Limb (tissue), 2 donors: ENCODE data around the gene ACTL7A.
"Not testable (repeated sequence)": the region's sequence is repeated elsewhere in the genome, so short reads cannot be mapped to it uniquely, and the experiment has no call there.

ENCODE experiments used
- DNase-seq, 2 donors: peaks; one replicate each; pipeline ENCODE4 v3.0.0-alpha.2; 2016; ENCODE audit errors: extremely low spot score in 2 of 2

Gene ACTL7A, protein sequence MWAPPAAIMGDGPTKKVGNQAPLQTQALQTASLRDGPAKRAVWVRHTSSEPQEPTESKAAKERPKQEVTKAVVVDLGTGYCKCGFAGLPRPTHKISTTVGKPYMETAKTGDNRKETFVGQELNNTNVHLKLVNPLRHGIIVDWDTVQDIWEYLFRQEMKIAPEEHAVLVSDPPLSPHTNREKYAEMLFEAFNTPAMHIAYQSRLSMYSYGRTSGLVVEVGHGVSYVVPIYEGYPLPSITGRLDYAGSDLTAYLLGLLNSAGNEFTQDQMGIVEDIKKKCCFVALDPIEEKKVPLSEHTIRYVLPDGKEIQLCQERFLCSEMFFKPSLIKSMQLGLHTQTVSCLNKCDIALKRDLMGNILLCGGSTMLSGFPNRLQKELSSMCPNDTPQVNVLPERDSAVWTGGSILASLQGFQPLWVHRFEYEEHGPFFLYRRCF

DNA sequence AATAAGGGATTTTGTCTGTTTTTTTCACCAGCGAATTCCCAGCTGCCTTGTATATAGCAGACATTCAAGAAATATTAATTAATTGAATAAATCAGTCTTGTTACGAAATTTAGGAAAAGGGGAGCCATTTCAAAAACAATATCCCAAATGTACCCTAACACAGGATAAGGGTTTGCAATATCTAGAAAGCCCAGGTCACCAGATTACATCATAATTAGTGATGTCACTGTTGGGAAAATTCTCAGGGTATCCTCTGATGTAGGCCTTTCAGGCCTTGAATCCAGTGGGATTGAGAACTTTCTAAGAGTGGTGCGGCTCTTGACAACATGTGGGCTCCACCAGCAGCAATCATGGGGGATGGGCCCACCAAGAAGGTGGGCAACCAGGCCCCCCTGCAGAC lies at the start of gene ACTL7A:
Gene ACTL7A (plus strand): TSS at position 270 of the 400 bp plus-strand sequence. CDS start 57 bp downstream, at position 327.
- no peak for DNase-seq

DNA sequence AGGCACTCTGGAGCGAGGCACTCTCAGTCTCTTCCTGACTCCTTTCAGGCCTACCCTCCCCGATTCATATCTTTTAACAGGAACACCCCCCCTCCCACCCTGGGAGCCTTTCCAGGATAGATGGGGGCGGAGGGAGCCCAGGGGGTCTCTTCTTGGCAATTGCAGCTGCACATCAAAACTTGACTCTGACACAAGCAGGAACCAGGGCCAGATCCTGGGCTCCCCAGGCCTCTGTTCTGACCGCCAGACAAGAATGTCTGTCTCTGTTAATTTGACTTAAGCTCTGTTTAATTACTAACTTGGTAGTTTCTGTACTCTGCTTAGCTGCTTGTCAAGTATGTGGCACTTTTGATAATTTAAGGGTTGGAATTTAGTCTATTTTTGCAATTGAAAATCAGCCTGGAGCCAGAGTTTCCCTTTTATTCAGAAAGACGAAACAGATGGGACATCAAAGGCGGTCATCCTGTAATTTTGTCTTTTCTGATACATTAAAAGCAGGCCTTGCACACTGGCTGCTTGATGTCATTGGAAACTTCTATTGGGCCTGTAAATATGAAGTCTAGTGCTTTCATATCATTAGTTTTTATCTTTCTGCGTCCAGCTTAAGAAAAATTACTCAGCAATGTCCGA lies 49.6 kb upstream of the ACTL7A start:
- peak; percentile 16 to 63 for DNase-seq

DNA sequence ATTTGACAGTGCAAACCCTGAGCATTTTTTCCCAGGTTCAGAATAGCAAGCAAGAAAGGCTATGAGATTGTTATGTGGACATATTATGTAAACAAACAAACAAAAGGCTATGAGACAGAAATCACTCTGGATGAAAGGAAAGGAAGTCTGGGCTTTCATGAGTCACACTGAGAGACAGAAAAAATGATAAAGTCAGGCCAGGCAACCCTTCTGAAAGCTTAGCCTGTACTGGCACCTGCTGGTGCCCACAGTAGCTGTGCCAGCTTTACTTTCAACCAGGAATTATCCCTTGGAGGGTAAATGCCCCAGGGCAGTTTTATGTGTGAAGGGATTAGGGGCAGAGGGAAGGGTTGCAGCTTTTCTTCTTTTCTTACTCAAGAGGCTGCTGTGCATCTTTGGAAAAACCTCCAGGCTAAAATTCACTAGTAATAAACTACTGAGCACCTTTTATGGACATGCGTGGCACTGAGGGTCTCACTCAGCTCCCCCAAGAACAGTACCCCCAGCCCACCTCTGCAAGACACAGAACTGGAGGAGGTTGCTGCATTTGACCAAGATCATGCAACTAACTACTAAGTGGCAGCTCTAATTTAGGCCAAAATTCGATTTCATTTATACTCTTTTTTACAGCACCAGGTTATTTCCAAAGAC lies 48.0 kb upstream of the ACTL7A start:
- DNase-seq, result no peak

DNA sequence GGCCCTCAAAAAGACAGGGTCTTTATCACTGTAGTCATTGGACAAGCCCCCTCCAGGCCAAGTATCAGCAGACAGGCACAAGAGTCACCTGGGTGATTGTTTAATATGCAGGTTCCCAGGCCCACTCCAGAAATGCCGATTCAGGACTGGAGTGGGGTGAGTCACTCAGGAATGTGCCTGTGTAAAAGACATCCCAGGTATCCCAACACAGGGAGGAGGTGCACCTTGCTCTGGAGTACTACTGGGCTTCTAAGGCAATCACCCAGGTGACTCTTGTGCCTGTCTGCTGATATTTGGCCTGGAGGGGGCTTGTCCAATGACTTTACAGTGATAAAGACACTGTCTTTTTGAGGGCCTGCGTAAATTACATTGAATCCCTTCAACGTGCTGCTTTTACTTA lies 46.9 kb upstream of the ACTL7A start:
- no peak for DNase-seq

DNA sequence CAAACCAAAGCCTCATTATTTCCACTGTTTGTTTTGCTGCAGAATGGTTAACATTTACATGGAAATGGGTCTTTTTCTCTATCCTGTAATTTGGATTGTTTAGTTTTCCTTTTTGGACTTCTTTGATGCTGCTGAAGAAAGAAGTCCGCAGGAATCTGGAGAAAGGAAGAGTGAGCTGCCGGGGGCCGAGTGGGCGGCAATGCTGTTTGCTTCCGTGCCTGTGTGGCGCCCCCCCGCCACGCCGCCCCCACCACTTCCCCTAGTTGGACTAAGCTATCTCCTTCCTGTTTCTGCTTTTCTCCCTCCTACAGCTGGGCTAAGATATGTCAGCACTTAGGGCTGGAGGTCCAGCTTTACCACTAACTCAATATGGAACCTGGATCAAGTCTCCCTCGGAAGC lies 46.0 kb upstream of the ACTL7A start:
- DNase-seq, result no peak

DNA sequence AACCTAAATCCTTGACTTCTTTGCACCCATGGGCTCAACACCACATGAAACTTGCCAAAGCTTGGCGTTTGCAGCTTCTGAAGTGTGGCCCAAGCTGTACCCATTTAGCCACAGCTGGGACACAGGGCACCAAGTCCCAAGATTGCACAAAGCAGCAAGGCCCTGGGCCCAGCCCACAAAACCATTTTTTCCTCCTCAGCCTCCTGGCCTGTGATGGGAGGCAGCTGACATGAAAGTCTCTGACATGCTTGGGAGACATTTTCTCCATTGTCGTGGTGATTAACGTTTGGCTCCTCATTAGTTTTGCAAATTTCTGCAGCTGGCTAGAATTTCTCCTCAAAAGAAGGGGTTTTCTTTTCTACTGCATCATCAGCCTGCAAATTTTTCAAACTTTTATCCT lies 38.2 kb upstream of the ACTL7A start:
- no peak for DNase-seq

DNA sequence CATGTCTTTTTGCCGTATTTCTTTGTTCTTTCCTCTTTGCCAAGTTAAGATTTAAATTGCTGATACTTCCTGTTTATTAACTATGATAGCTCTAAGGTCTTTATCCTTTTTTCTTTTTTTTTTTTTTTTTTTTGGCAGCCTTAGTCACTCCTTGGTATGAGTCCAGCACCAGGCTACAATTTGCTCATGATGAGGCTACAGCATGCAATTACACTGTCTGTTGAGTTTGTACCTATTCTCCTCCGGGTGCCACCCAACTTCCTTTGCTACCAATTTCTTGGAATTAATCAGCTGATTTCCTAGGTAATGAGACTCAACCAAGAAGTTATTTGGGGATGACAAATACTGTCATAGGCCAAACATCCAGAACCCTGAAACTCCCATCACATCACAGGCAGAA lies 31.8 kb upstream of the ACTL7A start:
- no peak for DNase-seq

DNA sequence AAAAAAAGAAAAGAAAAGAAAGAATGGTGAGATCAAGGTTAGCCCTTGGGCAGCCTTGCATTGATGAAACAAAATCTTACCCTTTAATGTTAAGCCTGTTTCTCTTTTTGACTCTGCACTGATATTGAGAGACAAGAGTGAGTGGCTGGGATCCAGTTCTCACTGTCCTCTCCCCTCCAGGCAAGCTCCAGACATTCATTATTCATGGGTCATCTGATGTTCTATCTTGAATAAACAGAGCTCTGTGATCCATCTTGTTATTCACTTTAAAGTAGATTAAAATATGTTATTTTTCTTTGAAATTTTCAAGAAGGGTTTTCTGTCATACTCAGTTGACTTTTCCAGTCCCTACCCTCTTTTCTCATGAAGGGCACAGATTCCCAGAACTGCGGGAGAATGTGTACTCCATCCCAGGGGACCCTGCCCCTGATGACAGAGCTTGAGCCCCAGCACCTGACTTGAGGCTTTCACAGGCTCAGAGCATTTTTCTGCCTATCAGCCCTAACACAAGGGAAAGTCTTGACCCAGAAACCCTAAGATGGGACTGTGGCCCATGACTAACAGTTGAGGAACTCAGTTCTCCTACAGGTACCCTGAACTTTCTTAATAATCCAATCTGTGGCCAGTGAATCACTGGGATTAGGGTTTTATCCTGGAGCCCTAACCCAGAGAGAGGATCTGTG lies 30.4 kb upstream of the ACTL7A start:
- DNase-seq, result no peak

DNA sequence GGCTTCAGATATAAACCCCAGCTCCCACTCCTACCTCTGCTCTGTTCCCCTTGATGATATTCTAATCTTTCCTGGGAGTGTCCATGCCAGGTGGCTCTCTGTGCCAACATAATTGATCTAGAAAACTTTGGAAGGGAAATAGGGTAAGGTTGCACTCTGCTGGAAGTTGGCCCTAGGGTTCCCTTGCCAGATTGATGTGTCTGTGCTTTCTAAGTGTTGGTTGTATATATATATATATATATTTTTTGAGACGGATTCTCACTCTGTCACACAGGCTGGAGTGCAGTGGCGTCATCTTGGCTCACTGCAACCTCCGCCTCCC lies 29.9 kb upstream of the ACTL7A start:
- no peak for DNase-seq

DNA sequence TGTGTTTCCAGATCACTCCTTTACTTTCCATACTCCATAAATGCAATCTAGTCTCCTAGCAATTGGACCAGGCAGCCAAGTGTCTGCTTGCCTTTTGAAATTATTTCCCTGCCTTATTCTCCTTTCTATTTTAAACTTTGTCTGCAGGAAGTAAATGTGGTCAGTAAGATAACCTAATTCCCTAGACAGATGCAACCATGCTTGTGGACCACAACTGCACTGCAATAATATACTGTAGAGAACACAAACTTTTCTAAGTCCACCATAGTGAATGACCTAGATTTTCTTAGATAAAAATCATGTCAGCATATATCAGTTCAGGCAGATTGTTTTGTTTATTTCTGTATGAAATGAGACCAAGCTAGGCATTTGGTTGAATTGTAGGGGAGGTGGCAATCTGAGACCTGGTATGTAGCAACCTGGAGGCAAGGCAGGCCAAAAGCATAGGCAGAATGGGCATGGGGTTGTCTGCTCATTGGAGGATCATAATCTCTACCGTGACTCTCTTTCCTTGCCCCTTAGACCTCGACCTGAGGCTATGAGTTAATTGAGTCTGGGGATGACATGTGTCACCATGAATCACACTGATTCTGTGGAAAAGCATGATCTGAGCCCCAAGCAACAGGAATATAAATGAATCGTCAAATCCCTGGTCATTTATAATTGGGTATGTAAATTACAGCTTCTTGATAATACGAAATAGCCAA lies 27.0 kb upstream of the ACTL7A start:
- DNase-seq, result no peak

DNA sequence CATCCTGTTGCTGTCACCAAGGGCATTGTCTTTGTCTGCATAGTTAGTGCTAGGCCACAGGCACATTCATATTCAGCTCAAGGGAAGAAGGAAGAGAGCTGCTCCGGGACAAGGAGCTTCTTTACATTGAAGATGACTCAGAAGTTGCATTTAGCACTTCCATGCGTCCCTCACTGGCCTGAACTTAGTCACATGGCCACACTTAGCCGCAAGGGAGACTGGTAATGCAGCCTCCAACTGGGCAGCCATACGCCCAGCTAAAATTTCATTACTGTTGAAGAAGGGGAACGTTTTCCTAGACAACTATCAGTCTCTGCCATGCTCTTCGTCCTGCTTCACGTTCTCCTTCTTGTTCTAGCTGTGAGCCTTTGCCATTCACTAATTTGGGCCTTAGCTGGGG lies 26.2 kb upstream of the ACTL7A start:
- no peak for DNase-seq

DNA sequence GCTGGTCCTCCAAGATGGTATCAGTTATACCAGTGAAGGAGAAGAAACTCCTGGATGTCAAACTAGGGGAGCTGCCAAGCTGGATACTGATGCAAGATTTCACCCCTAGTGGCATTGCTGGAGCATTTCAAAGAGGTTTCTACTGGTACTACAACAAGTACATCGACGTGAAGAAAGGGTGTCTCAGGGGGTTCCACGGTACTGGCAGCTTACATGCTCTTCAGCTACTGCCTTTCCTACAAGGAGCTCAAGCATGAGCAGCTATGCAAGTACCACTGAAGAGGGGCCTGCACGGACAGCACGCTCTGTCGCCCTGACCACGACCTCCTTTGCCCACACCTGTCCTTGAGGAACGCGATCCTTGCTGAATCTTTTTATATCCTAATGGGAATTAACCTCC lies 25.7 kb upstream of the ACTL7A start:
- DNase-seq, result no peak

DNA sequence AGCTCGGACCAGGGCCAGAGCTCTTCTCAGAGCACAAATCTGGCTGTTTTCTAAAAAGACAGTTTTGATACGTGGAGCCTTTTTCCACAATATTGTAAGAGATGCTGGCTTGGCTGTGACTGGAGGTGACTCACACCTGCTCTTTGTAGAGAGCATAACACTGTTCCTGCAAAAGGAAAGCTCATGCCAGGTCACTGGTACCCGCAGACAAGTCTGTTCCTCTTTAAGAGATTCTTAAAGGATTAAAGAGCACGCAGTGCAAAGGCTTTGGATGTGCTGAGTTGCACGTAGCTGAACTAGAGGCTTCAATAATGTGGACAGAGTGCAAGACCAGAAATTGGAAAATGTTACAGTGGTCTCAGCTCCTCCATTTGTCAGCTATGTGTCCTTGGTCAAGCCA lies 25.3 kb upstream of the ACTL7A start:
- DNase-seq, result no peak

DNA sequence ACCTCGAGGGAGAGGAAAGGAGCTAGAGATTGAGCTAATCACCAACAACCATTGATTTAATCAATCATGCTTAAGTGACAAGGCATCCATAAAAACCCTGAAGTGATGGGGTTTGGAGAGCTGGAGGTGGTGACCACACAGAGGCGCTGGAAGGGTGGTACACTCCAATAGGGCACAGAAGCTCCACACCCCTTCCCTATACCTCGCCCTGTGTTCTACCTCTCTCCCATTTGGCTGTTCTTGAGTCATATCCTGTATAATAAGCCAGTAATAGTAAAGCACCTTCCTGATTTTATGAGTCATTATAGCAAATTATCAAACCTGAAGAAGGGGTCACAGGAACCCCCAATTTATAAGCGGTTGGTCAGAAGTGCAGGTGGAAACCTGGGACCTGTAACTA lies 24.5 kb upstream of the ACTL7A start:
- no peak for DNase-seq

DNA sequence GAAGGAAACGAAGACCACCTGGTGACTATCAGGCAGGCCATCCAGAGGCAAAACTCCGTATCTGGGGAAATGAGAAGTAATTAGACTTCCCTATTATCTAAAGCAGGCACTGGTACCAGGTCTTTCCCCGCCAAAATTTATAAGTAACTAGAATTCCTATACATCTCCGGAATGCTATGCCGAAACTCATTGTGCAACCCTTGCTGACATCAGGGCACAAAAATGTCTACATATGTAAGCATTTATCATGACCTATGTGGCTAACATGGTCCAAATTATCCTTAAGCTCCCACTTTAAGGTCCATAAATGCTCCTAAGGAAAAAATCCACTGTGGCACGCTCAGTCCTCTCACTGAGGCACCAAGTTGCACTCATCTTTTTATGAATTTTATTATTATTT lies 24.0 kb upstream of the ACTL7A start:
- no peak for DNase-seq

DNA sequence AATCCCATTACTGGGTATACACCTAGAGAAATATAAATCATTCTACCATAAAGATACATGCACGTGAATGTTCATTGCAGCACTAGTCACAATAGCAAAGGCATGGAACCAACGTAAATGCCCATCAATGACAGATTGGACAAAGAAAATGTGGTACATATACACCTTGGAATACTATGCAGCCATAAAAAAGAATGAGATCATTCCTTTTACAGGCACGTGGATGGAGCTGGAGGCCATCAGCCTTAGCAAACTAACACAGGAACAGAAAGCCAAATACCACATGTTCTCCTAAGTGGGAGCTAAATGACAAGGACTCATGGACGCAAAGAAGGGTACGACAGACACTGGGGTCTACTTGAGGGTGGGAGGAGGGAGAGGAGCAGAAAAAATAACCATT lies 22.5 kb upstream of the ACTL7A start:
- DNase-seq, result not testable (repeated sequence)

DNA sequence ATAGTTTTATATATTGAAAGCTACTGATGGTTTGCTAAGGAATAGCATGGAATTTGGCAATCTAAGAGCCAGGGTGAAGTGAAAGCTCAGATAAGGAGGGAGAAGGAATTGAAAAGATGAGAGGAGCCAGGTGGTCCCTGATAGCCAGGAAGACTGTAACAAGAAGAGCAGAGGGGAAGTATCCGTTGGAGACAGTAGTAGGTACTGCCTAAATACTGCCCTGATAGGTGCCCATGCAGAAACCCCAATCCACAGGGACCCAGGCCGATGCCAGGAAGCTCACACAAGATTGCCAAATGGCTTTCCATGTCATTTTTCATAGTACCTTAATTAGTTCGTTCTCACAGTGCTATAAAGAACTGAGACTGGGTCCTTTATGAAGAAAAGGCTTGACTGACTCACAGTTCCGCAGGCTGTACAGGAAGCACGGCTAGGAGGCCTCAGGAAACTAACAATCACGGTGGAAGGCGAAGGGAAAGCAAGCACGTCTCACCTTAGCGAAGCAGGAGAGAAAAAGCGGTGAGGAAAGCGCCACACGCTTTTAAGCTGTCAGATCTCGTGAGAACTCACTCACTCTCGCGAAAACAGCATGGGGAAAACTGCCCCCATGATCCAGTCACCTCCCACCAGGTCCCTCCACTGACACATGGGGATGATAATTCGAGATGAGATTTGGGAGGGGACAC lies 19.3 kb upstream of the ACTL7A start:
- DNase-seq, result no peak

DNA sequence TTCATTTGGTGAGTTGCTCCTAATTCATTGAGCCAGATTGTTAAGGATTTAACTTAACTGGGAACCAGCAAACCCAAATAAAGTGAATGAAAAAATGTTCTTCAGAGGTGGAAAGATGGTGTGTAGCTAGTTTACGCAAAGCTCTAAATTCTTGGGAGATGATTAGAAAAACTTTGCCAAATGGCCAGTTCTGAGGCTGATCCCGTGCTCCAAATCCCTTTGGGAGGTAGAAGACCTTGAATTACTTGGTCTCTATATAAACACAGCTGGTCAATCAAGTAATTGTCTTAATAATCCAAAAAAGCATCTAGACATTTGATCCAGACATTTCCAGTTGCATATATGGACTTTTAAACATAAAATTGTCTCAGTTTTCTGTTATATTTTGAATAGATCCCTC lies 17.7 kb upstream of the ACTL7A start:
- DNase-seq, result no peak

DNA sequence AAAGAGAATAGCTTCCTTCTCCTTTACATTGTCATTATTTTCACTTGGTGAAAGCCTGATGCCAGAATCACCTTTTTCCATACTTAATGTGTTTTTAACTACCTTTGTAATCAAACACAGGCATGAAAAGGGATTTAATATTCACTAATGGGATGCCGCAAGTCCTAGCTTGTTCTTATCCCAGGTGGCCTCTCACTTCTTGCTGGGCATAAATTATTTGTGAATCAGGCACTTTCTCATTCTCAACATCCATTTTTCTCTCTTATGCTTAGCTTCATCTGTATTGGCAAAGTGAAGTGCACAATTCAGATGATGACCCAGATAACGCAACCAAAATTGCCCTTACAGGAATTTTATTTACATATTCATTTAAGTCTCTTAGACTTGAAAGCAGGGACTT lies 17.2 kb upstream of the ACTL7A start:
- no peak for DNase-seq

DNA sequence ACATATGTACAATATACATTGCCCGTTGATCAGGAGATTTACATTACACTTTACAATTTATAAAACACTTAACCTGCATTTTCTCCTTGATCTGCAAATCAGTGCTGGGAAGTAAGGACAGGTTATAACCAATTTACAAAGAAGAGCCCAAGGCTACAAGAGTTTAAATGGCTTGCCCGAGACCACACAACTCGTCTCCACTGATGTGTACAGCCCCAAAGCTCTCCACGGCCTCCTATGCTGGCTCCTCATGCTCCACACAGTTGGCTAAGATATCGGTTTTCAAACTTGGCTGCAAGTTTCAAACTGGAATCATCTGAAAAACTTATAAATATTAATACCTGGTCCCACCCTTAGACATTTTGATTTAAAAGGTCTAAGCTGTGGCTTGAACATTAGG lies 16.6 kb upstream of the ACTL7A start:
- no peak for DNase-seq

DNA sequence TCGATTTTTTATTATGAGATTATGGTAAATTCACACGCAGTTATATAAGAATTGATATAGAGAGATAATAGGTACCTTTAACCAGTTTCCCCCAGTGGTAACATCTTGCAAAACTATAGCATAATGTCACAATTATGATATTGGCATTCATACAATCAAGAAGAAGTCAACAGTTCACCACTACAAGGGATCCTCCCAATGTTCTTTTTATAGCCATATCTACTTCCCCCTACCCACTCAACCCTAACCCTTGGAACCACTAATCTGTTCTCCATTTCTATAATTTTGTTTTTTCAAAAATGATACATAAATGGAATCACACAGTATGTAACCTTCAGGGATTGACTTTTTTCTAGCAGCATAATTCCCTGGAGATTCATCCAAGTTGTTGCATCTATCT lies 16.1 kb upstream of the ACTL7A start:
- no peak for DNase-seq
